ENCODE results near the gene DCTN3.
"Not testable (repeated sequence)": the region's sequence is repeated elsewhere in the genome, so short reads cannot be mapped to it uniquely, and the experiment has no call there.

Gene DCTN3

GRCh38 chr9:34647084-34647403 lies 26.7 kb upstream of the DCTN3 start:
- no peak for DNase-seq (ENCODE audit: low read depth in 2 of 2)

- DNase-seq (ENCODE audit: low read depth in 2 of 2), result peak in 1 of 2 experiments; percentile 63
These were observed 26.2 kb upstream of the DCTN3 start, which contains the start of gene GALT for GRCh38 chr9:34646211-34647083. GALT (plus strand) TSS chr9:34646675; CDS start chr9:34646705, 30 bp downstream.

- no peak for DNase-seq (ENCODE audit: low read depth in 2 of 2)
These were observed 24.5 kb upstream of the DCTN3 start for GRCh38 chr9:34644766-34645314.

GRCh38 chr9:34642679-34643078 lies 22.4 kb upstream of the DCTN3 start:
- DNase-seq (ENCODE audit: low read depth in 2 of 2), result no peak

GRCh38 chr9:34639322-34639721 lies 19.0 kb upstream of the DCTN3 start:
- not testable (repeated sequence) for DNase-seq (ENCODE audit: low read depth in 2 of 2)

- DNase-seq (ENCODE audit: low read depth in 2 of 2), result no peak
These were observed 17.8 kb upstream of the DCTN3 start for GRCh38 chr9:34638138-34638445.

GRCh38 chr9:34637356-34638137 lies 17.3 kb upstream of the DCTN3 start, which contains the start of gene SIGMAR1:
SIGMAR1 (minus strand) TSS chr9:34637787; CDS start chr9:34637697, 90 bp downstream.
- DNase-seq (ENCODE audit: low read depth in 2 of 2), result peak; percentile 86 to 89

GRCh38 chr9:34636791-34637355 lies 16.6 kb upstream of the DCTN3 start:
- no peak for DNase-seq (ENCODE audit: low read depth in 2 of 2)

- no peak for DNase-seq (ENCODE audit: low read depth in 2 of 2)
These were observed 15.3 kb upstream of the DCTN3 start for GRCh38 chr9:34635556-34635955.

- no peak for DNase-seq (ENCODE audit: low read depth in 2 of 2)
These were observed 14.4 kb upstream of the DCTN3 start for GRCh38 chr9:34634551-34635248.

- no peak for DNase-seq (ENCODE audit: low read depth in 2 of 2)
These were observed 13.7 kb upstream of the DCTN3 start for GRCh38 chr9:34633851-34634550.

GRCh38 chr9:34633166-34633565 lies 12.9 kb upstream of the DCTN3 start:
- no peak for DNase-seq (ENCODE audit: low read depth in 2 of 2)

GRCh38 chr9:34630402-34631154 lies 10.3 kb upstream of the DCTN3 start:
- DNase-seq (ENCODE audit: low read depth in 2 of 2), result no peak

- DNase-seq (ENCODE audit: low read depth in 2 of 2), result no peak
These were observed 9.2 kb upstream of the DCTN3 start for GRCh38 chr9:34629491-34629808.

- no peak for DNase-seq (ENCODE audit: low read depth in 2 of 2)
These were observed 8.6 kb upstream of the DCTN3 start, which contains the start of gene ARID3C for GRCh38 chr9:34628656-34629490. ARID3C (minus strand) TSS chr9:34629066; CDS start chr9:34628014, 1,052 bp downstream.

GRCh38 chr9:34627716-34628655 lies 7.7 kb upstream of the DCTN3 start:
- DNase-seq (ENCODE audit: low read depth in 2 of 2), result no peak

GRCh38 chr9:34625186-34625486 lies 4.8 kb upstream of the DCTN3 start:
- DNase-seq (ENCODE audit: low read depth in 2 of 2), result no peak

- DNase-seq (ENCODE audit: low read depth in 2 of 2), result no peak
These were observed 4.3 kb upstream of the DCTN3 start for GRCh38 chr9:34624475-34625185.
